Measurements from ENCODE around the gene RBM5.
"Not testable (repeated sequence)": the region's sequence is repeated elsewhere in the genome, so short reads cannot be mapped to it uniquely, and the experiment has no call there.

RBM5 gene

GRCh38 chr3:50088725-50089608 lies at the start of gene RBM5:
RBM5 (plus strand) TSS chr3:50088919; CDS start chr3:50090435, 1,516 bp downstream.
- peak; percentile 92 for DNase-seq

GRCh38 chr3:50044976-50045375 lies 43.7 kb upstream of the RBM5 start:
- no peak for DNase-seq

- DNase-seq, result no peak
These were observed 41.3 kb upstream of the RBM5 start for GRCh38 chr3:50047426-50047825.

GRCh38 chr3:50050361-50050760 lies 38.4 kb upstream of the RBM5 start:
- DNase-seq, result no peak

GRCh38 chr3:50057756-50058155 lies 31.0 kb upstream of the RBM5 start:
- DNase-seq, result no peak

GRCh38 chr3:50068134-50068533 lies 20.6 kb upstream of the RBM5 start:
- no peak for DNase-seq

- no peak for DNase-seq
These were observed 10.6 kb upstream of the RBM5 start for GRCh38 chr3:50078091-50078490.

- no peak for DNase-seq
These were observed 10.1 kb upstream of the RBM5 start for GRCh38 chr3:50078622-50079021.

GRCh38 chr3:50084951-50085350 lies 3.8 kb upstream of the RBM5 start:
- not testable (repeated sequence) for DNase-seq

- DNase-seq, result no peak
These were observed 858 bp downstream of the RBM5 start for GRCh38 chr3:50089609-50089945.

- no peak for DNase-seq
These were observed 2.3 kb downstream of the RBM5 start for GRCh38 chr3:50090984-50091383.

- no peak for DNase-seq
These were observed 6.8 kb downstream of the RBM5 start for GRCh38 chr3:50095352-50095998.

GRCh38 chr3:50100386-50100785 lies 11.7 kb downstream of the RBM5 start:
- no peak for DNase-seq

- DNase-seq, result no peak
These were observed 12.5 kb downstream of the RBM5 start for GRCh38 chr3:50100956-50101845.

GRCh38 chr3:50102558-50102957 lies 13.8 kb downstream of the RBM5 start:
- no peak for DNase-seq

GRCh38 chr3:50111757-50112156 lies 23.0 kb downstream of the RBM5 start:
- no peak for DNase-seq

- no peak for DNase-seq
These were observed 23.7 kb downstream of the RBM5 start for GRCh38 chr3:50112462-50112861.

GRCh38 chr3:50117120-50117519 lies 28.4 kb downstream of the RBM5 start:
- no peak for DNase-seq

GRCh38 chr3:50118237-50118636 lies 29.5 kb downstream of the RBM5 start:
- no peak for DNase-seq

GRCh38 chr3:50119786-50120185 lies 31.1 kb downstream of the RBM5 start:
- no peak for DNase-seq

- no peak for DNase-seq
These were observed 31.8 kb downstream of the RBM5 start for GRCh38 chr3:50120364-50121071.
